ENCODE data around the gene MAP2K2.
"Not testable (repeated sequence)": the region's sequence is repeated elsewhere in the genome, so short reads cannot be mapped to it uniquely, and the experiment has no call there.

The MAP2K2 gene

GRCh38 chr19:4129050-4129449, 5.1 kb upstream of the MAP2K2 start:
- DNase-seq, result not testable (repeated sequence)

GRCh38 chr19:4127322-4127721, 3.4 kb upstream of the MAP2K2 start:
- not testable (repeated sequence) for DNase-seq

GRCh38 chr19:4124638-4125037, 716 bp upstream of the MAP2K2 start:
- no peak for DNase-seq

GRCh38 chr19:4122480-4122879, 1.4 kb downstream of the MAP2K2 start:
- no peak for DNase-seq

- DNase-seq, result no peak
Observed at GRCh38 chr19:4121815-4122214, 2.1 kb downstream of the MAP2K2 start.

- no peak for DNase-seq
Observed at GRCh38 chr19:4121273-4121612, 2.7 kb downstream of the MAP2K2 start.

- no peak for DNase-seq
Observed at GRCh38 chr19:4120559-4121272, 3.2 kb downstream of the MAP2K2 start.

GRCh38 chr19:4119763-4120162, 4.2 kb downstream of the MAP2K2 start:
- no peak for DNase-seq

- DNase-seq, result no peak
Observed at GRCh38 chr19:4115818-4116385, 8.0 kb downstream of the MAP2K2 start.

- DNase-seq, result no peak
Observed at GRCh38 chr19:4115050-4115817, 8.7 kb downstream of the MAP2K2 start.

GRCh38 chr19:4114181-4114580, 9.7 kb downstream of the MAP2K2 start:
- DNase-seq, result no peak

GRCh38 chr19:4113398-4114088, 10.4 kb downstream of the MAP2K2 start:
- no peak for DNase-seq

GRCh38 chr19:4112367-4112766, 11.6 kb downstream of the MAP2K2 start:
- no peak for DNase-seq

GRCh38 chr19:4109626-4109945, 14.3 kb downstream of the MAP2K2 start:
- no peak for DNase-seq

- DNase-seq, result no peak
Observed at GRCh38 chr19:4108767-4109625, 14.9 kb downstream of the MAP2K2 start.

GRCh38 chr19:4103080-4103433, 20.9 kb downstream of the MAP2K2 start:
- DNase-seq, result no peak

GRCh38 chr19:4102339-4103079, 21.4 kb downstream of the MAP2K2 start:
- DNase-seq, result no peak

GRCh38 chr19:4101496-4101770, 22.5 kb downstream of the MAP2K2 start:
- no peak for DNase-seq

GRCh38 chr19:4100647-4101495, 23.1 kb downstream of the MAP2K2 start:
- DNase-seq, result no peak

- DNase-seq, result no peak
Observed at GRCh38 chr19:4099041-4099764, 24.7 kb downstream of the MAP2K2 start.

GRCh38 chr19:4098493-4098892, 25.4 kb downstream of the MAP2K2 start:
- no peak for DNase-seq

Data from SIG-M5 (cell line).